SJSA1 (cell line): ENCODE data around the gene PITPNB. TPM values are rescaled to one million over a fixed set of nuclear protein-coding genes. Genes with fewer than 3 reads are reported as not detected.
A peak's percentile ranks its signal among the peaks of the same experiment; 100 is the strongest.

Source experiments
- DNase-seq, 2 experiments: peaks; one replicate each; pipeline ENCODE4 v3.0.0-alpha.2; 2015 to 2020; ENCODE audit warnings: low spot score in 2 of 2, low read depth in 1 of 2
- H3K27ac ChIP-seq: fragments of 250-450 bp; sonication (Bioruptor Pico); 2 replicates; pipeline ENCODE4 v1.5.1; 2020; ENCODE audit warnings: mild to moderate bottlenecking, moderate library complexity
- H3K27me3 ChIP-seq: fragments of 250-450 bp; sonication (Bioruptor Pico); replicated peaks from 2 replicates; pipeline ENCODE4 v1.5.1; 2020; ENCODE audit warnings: mild to moderate bottlenecking, moderate library complexity
- H3K36me3 ChIP-seq: fragments of 250-450 bp; sonication (Bioruptor Pico); 2 replicates; pipeline ENCODE4 v1.5.1; 2020; ENCODE audit warnings: mild to moderate bottlenecking
- H3K4me1 ChIP-seq: fragments of 250-450 bp; sonication (Bioruptor Pico); replicated peaks from 2 replicates; pipeline ENCODE4 v1.6.1; 2021; ENCODE audit warnings: mild to moderate bottlenecking
- H3K4me3 ChIP-seq: fragments of 250-450 bp; sonication (Bioruptor Pico); 2 replicates; pipeline ENCODE4 v1.5.1; 2020; ENCODE audit warnings: mild to moderate bottlenecking
- H3K9me3 ChIP-seq: fragments of 250-450 bp; sonication (Bioruptor Pico); replicated peaks from 2 replicates; pipeline ENCODE4 v1.5.1; 2020; ENCODE audit warnings: mild to moderate bottlenecking
- total RNA-seq: library from RNA; depleted of rRNA; stranded (reverse); fragments of >200 nt; shearing (Covaris generic); gene quantifications from 2 replicates; pipeline ENCODE4 v1.2.3, GENCODE V29; 2014

The PITPNB gene
- total RNA-seq, 1 experiment from 2014 or later: 28.3 TPM

- Histone ChIP-seq H3K27ac (no peak overlapping the region), H3K36me3 (no peaks in the 10 kb centered on the region), H3K4me1 (no peaks in the 10 kb centered on the region), H3K9me3 (no peaks in the 10 kb centered on the region), H3K4me3 (no peak overlapping the region), H3K27me3 (no peaks in the 10 kb centered on the region)
- no peak for DNase-seq
Observed at GRCh38 chr22:27935897-27936296, 16.8 kb upstream of the PITPNB start.

GRCh38 chr22:27934069-27934468 lies 15.0 kb upstream of the PITPNB start:
- H3K27ac ChIP-seq: no peak overlapping the region
- no peaks in the 10 kb centered on the region for H3K36me3 ChIP-seq
- H3K27me3 ChIP-seq: no peaks in the 10 kb centered on the region
- H3K4me1 ChIP-seq: no peaks in the 10 kb centered on the region
- H3K9me3 ChIP-seq: no peaks in the 10 kb centered on the region
- H3K4me3 ChIP-seq: no peak overlapping the region
- DNase-seq: no peak

GRCh38 chr22:27933186-27933983 lies 14.3 kb upstream of the PITPNB start:
- no peak for DNase-seq
- Histone ChIP-seq H3K4me1 (no peaks in the 10 kb centered on the region), H3K9me3 (no peaks in the 10 kb centered on the region), H3K4me3 (no peak overlapping the region), H3K36me3 (no peaks in the 10 kb centered on the region), H3K27me3 (no peaks in the 10 kb centered on the region), H3K27ac (no peak overlapping the region)

GRCh38 chr22:27930331-27931060 lies 11.4 kb upstream of the PITPNB start:
- no peaks in the 10 kb centered on the region for H3K9me3 ChIP-seq

GRCh38 chr22:27927608-27928007 lies 8.6 kb upstream of the PITPNB start:
- Histone ChIP-seq H3K27me3 (no peaks in the 10 kb centered on the region), H3K4me1 (no peaks in the 10 kb centered on the region)

More at GRCh38 chr22:27930331-27931060, 11.4 kb upstream of the PITPNB start:
- no peak overlapping the region for H3K4me3 ChIP-seq
- H3K36me3 ChIP-seq: no peaks in the 10 kb centered on the region
- H3K27ac ChIP-seq: no peak overlapping the region
- no peak for DNase-seq
- no peaks in the 10 kb centered on the region for H3K4me1 ChIP-seq
- H3K27me3 ChIP-seq: no peaks in the 10 kb centered on the region

GRCh38 chr22:27925331-27925730 lies 6.3 kb upstream of the PITPNB start:
- Histone ChIP-seq H3K4me3 (no peak overlapping the region), H3K27me3 (no peaks in the 10 kb centered on the region), H3K27ac (no peak overlapping the region), H3K9me3 (no peaks in the 10 kb centered on the region), H3K36me3 (peaks cover 21% of the 10 kb centered on the region), H3K4me1 (peaks cover 11% of the 10 kb centered on the region)
- DNase-seq: no peak

More at GRCh38 chr22:27927608-27928007, 8.6 kb upstream of the PITPNB start:
- DNase-seq: no peak
- Histone ChIP-seq H3K9me3 (no peaks in the 10 kb centered on the region), H3K36me3 (peaks cover 9% of the 10 kb centered on the region), H3K27ac (no peak overlapping the region), H3K4me3 (no peak overlapping the region)

GRCh38 chr22:27919942-27920755 lies 1.1 kb upstream of the PITPNB start:
- Histone ChIP-seq H3K9me3 (no peaks in the 10 kb centered on the region), H3K36me3 (peaks cover 21% of the 10 kb centered on the region), H3K27ac (peak overlapping the region; percentile 82), H3K27me3 (no peaks in the 10 kb centered on the region), H3K4me3 (peak overlapping the region; percentile 71), H3K4me1 (peaks cover 32% of the 10 kb centered on the region)
- peak; percentile 50 to 63 for DNase-seq

GRCh38 chr22:27918341-27919221 lies 475 bp downstream of the PITPNB start:
- Histone ChIP-seq H3K4me3 (peak overlapping the region; percentile 71), H3K27ac (peak overlapping the region; percentile 86), H3K4me1 (peaks cover 32% of the 10 kb centered on the region), H3K9me3 (no peaks in the 10 kb centered on the region), H3K27me3 (no peaks in the 10 kb centered on the region), H3K36me3 (peaks cover 16% of the 10 kb centered on the region)
- peak; percentile 68 to 74 for DNase-seq

- no peak overlapping the region for H3K4me3 ChIP-seq
- H3K9me3 ChIP-seq: no peaks in the 10 kb centered on the region
- peaks cover 26% of the 10 kb centered on the region for H3K36me3 ChIP-seq
- H3K4me1 ChIP-seq: peaks cover 27% of the 10 kb centered on the region
- no peak overlapping the region for H3K27ac ChIP-seq
- DNase-seq: no peak
- no peaks in the 10 kb centered on the region for H3K27me3 ChIP-seq
Observed at GRCh38 chr22:27915986-27916385, 3.1 kb downstream of the PITPNB start.

GRCh38 chr22:27913162-27913741 lies 5.8 kb downstream of the PITPNB start:
- Histone ChIP-seq H3K4me3 (no peak overlapping the region), H3K27ac (no peak overlapping the region), H3K9me3 (no peaks in the 10 kb centered on the region), H3K4me1 (peaks cover 13% of the 10 kb centered on the region; the same call in 1 of the 2 replicates), H3K27me3 (no peaks in the 10 kb centered on the region), H3K36me3 (peaks cover 49% of the 10 kb centered on the region)
- DNase-seq: no peak

- Histone ChIP-seq H3K27ac (no peak overlapping the region), H3K36me3 (peaks cover 57% of the 10 kb centered on the region), H3K4me1 (peaks cover 6% of the 10 kb centered on the region; the same call in 1 of the 2 replicates), H3K4me3 (no peak overlapping the region), H3K27me3 (no peaks in the 10 kb centered on the region), H3K9me3 (no peaks in the 10 kb centered on the region)
- DNase-seq: no peak
Observed at GRCh38 chr22:27912101-27912500, 7.0 kb downstream of the PITPNB start.

- Histone ChIP-seq H3K4me3 (no peak overlapping the region), H3K9me3 (no peaks in the 10 kb centered on the region), H3K27me3 (no peaks in the 10 kb centered on the region), H3K4me1 (peaks cover 6% of the 10 kb centered on the region; the same call in 1 of the 2 replicates), H3K27ac (no peak overlapping the region), H3K36me3 (peaks cover 65% of the 10 kb centered on the region)
- DNase-seq: no peak
Observed at GRCh38 chr22:27911330-27911729, 7.7 kb downstream of the PITPNB start.
